ENCODE results near the gene PACRG. TPM values are rescaled to one million over a fixed set of nuclear protein-coding genes. Genes with fewer than 3 reads are reported as not detected.

The PACRG gene
- polyA plus RNA-seq, 3 donors, result not detected

DNA sequence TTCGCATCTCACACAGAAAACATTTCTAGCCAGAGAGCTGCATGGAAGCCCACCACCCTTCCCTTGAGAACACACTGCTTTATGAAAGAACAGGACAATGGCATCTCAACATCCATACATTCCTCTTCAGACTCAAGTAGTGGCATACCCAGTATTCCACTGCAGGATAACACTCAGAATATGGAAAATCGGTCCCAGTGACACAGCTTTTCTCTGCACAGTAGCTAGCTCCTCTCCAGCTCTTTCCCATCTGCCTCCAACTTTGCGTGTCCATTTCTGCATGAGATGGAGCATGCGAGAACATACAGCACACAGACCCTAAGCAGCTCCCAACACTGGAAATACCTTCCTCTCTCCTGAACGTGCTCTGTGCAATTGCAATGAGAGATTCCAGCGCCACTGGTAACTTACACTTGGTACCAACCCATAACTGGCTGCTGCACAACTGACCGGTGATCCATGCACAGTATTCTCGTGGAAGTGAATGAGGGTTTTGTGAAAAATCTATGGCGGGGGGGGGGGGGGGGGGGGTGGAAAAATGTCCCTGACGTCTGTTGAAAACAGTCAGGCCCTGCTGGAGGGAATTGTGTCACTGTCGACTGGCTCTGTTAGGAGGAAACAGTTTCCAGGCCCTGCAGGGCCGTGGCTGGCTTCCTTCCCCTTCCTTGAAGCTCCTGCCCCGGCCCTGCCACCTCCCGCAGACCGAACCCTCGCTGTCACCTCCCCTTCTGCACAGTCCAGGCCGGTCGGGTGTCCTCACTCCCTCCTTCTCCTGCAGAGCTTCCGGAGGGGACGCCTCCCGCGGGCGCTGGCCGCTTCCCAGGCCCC lies 420.9 kb downstream of the PACRG start:
- H3K27ac Mint-ChIP-seq, result no peak overlapping the region
- H2AFZ ChIP-seq (ENCODE audit: insufficient read depth, low read depth, low read length, poor library complexity, severe bottlenecking), result no peak overlapping the region
- H4K20me1 ChIP-seq (ENCODE audit: insufficient read depth, low read length), result no peaks in the 10 kb centered on the region
- H3K4me1 Mint-ChIP-seq, result peaks cover 3% of the 10 kb centered on the region
- 66% methylated on average over 20 of the region's 24 CpGs for WGBS (ENCODE audit: insufficient coverage)
- H3K27me3 Mint-ChIP-seq (ENCODE audit: low read depth in 3 of 3), result peaks cover 5 to 18% (median 17%) of the 10 kb centered on the region in 3 donors
- no peak for DNase-seq
- H3K4me3 ChIP-seq (replicated peaks in 1 of 3; ENCODE audit: low read depth in 2 of 3, low read length in 3 of 3), result no peak overlapping the region
- no peaks in the 10 kb centered on the region for H3K36me3 ChIP-seq (replicated peaks in 1 of 2; ENCODE audit: control insufficient read depth in 1 of 2, insufficient read depth in 2 of 2, low read length in 2 of 2)
- peaks cover 0 to 4% of the 10 kb centered on the region in 2 donors for H3K27me3 ChIP-seq (ENCODE audit: control insufficient read depth in 2 of 2, insufficient read depth in 2 of 2, low read length in 2 of 2)
- H3K9me3 ChIP-seq (replicated peaks in 1 of 2; ENCODE audit: control insufficient read depth in 1 of 2, insufficient read depth in 1 of 2, low read length in 2 of 2), result peaks cover 0 to 11% of the 10 kb centered on the region in 2 donors
- H3K4me2 ChIP-seq (replicated peaks; ENCODE audit: extremely low read depth, low read length, poor library complexity, severe bottlenecking), result no peak overlapping the region
- H3K4me1 ChIP-seq (ENCODE audit: control insufficient read depth in 1 of 2, insufficient read depth in 2 of 2, low read length in 2 of 2), result no peaks in the 10 kb centered on the region
- no peak overlapping the region for H3K9ac ChIP-seq (ENCODE audit: insufficient read depth, low read length, poor library complexity, severe bottlenecking)
- H3K9me3 Mint-ChIP-seq, result peaks cover 5 to 14% (median 9%) of the 10 kb centered on the region in 7 donors
- no peak overlapping the region for H3K4me3 Mint-ChIP-seq
- H3K36me3 Mint-ChIP-seq, result no peaks in the 10 kb centered on the region
- TF ChIP-seq, protein P1, sequence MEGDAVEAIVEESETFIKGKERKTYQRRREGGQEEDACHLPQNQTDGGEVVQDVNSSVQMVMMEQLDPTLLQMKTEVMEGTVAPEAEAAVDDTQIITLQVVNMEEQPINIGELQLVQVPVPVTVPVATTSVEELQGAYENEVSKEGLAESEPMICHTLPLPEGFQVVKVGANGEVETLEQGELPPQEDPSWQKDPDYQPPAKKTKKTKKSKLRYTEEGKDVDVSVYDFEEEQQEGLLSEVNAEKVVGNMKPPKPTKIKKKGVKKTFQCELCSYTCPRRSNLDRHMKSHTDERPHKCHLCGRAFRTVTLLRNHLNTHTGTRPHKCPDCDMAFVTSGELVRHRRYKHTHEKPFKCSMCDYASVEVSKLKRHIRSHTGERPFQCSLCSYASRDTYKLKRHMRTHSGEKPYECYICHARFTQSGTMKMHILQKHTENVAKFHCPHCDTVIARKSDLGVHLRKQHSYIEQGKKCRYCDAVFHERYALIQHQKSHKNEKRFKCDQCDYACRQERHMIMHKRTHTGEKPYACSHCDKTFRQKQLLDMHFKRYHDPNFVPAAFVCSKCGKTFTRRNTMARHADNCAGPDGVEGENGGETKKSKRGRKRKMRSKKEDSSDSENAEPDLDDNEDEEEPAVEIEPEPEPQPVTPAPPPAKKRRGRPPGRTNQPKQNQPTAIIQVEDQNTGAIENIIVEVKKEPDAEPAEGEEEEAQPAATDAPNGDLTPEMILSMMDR (IDR thresholded peaks at IDR 0.05), result no peak
- intact Hi-C loops (cut with micrococcal nuclease), result no loop called here
- H3K79me2 ChIP-seq (ENCODE audit: insufficient read depth, low read length), result no peaks in the 10 kb centered on the region
- no peak overlapping the region for H3K27ac ChIP-seq (ENCODE audit: low read depth in 1 of 2, low read length in 2 of 2)

DNA sequence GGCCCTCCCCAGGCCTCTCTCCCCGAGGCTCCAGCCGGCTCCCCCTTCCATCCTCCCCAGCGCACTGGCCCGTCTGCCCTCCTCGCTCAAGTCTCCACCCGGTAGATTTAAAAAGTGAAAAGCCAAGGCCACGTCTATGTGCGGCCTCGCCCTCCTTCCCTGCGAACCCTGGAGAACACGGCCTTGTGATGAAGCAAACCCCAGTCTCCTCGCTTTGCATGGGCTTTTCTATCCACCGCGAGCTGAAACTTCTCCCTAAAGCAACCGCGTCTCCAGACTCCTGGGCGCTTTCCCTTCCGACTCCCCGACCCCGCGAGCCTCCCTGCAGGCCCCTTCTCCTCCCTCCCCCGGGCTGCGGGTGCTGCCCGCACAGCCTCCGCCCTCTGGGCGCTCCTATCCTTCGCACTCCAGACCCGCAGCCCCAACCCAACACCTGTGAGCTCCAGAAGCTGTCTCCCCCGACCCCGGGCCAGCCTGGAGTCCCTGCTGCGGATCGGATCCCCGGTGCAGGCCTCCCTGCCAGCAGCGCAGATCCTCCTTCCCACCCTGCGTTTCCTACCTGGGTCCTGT lies 421.6 kb downstream of the PACRG start:
- H3K4me1 Mint-ChIP-seq, result peaks cover 3% of the 10 kb centered on the region
- TF ChIP-seq, protein P1 (IDR thresholded peaks at IDR 0.05), result no peak
- no peaks in the 10 kb centered on the region for H3K4me1 ChIP-seq (ENCODE audit: control insufficient read depth in 1 of 2, insufficient read depth in 2 of 2, low read length in 2 of 2)
- intact Hi-C loops (cut with micrococcal nuclease), result no loop called here
- peak overlapping the region in 1 of 2 donors; percentile 59 for H3K4me3 Mint-ChIP-seq
- no peak overlapping the region for H3K9ac ChIP-seq (ENCODE audit: insufficient read depth, low read length, poor library complexity, severe bottlenecking)
- DNase-seq, result no peak
- H4K20me1 ChIP-seq (ENCODE audit: insufficient read depth, low read length), result no peaks in the 10 kb centered on the region
- H3K36me3 Mint-ChIP-seq, result no peaks in the 10 kb centered on the region
- H3K36me3 ChIP-seq (replicated peaks in 1 of 2; ENCODE audit: control insufficient read depth in 1 of 2, insufficient read depth in 2 of 2, low read length in 2 of 2), result no peaks in the 10 kb centered on the region
- no peak overlapping the region for H3K27ac Mint-ChIP-seq
- peaks cover 0 to 4% of the 10 kb centered on the region in 2 donors for H3K27me3 ChIP-seq (ENCODE audit: control insufficient read depth in 2 of 2, insufficient read depth in 2 of 2, low read length in 2 of 2)
- H3K4me3 ChIP-seq (replicated peaks in 1 of 3; ENCODE audit: low read depth in 2 of 3, low read length in 3 of 3), result no peak overlapping the region
- H2AFZ ChIP-seq (ENCODE audit: insufficient read depth, low read depth, low read length, poor library complexity, severe bottlenecking), result no peak overlapping the region
- H3K9me3 ChIP-seq (replicated peaks in 1 of 2; ENCODE audit: control insufficient read depth in 1 of 2, insufficient read depth in 1 of 2, low read length in 2 of 2), result peaks cover 0 to 11% of the 10 kb centered on the region in 2 donors
- peaks cover 5 to 17% (median 16%) of the 10 kb centered on the region in 3 donors for H3K27me3 Mint-ChIP-seq (ENCODE audit: low read depth in 3 of 3)
- H3K9me3 Mint-ChIP-seq, result peaks cover 5 to 16% (median 9%) of the 10 kb centered on the region in 7 donors
- no peak overlapping the region for H3K4me2 ChIP-seq (replicated peaks; ENCODE audit: extremely low read depth, low read length, poor library complexity, severe bottlenecking)
- no peak overlapping the region for H3K27ac ChIP-seq (ENCODE audit: low read depth in 1 of 2, low read length in 2 of 2)
- WGBS (ENCODE audit: insufficient coverage), result 81% methylated on average over 29 of the region's 35 CpGs
- no peaks in the 10 kb centered on the region for H3K79me2 ChIP-seq (ENCODE audit: insufficient read depth, low read length)
